NT2/D1 (cell line): ENCODE measurements around the gene ZNF618.

Experiments
- DNase-seq: peaks from one replicate; pipeline ENCODE4 v3.0.0-alpha.2; 2011; ENCODE audit warnings: low read depth, low spot score
- H3K27me3 ChIP-seq: 2 replicates; pipeline ENCODE4 v1.6.0; 2011; ENCODE audit warnings: mild to moderate bottlenecking; ENCODE audit not compliant: insufficient read length, insufficient read depth
- H3K36me3 ChIP-seq: 2 replicates; pipeline ENCODE4 v1.6.1; 2011; ENCODE audit warnings: mild to moderate bottlenecking, low read length, mixed read lengths; ENCODE audit not compliant: insufficient read depth, insufficient read length
- H3K4me1 ChIP-seq: 2 replicates; pipeline ENCODE4 v1.5.1; 2011; ENCODE audit not compliant: insufficient read depth, insufficient read length
- H3K4me3 ChIP-seq: 2 replicates; pipeline ENCODE4 v1.5.1; 2011; ENCODE audit warnings: low read depth; ENCODE audit not compliant: insufficient read length
- H3K9ac ChIP-seq: 2 replicates; pipeline ENCODE4 v1.6.0; 2011; ENCODE audit warnings: low read depth; ENCODE audit not compliant: insufficient read length
- H3K9me3 ChIP-seq: 2 replicates; pipeline ENCODE4 v1.5.1; 2011; ENCODE audit warnings: mild to moderate bottlenecking, low read length; ENCODE audit not compliant: insufficient read depth
- SUZ12 ChIP-seq: IDR thresholded peaks from 2 replicates; pipeline ENCODE4 v1.6.1; 2011; ENCODE audit not compliant: insufficient read length, insufficient read depth; ENCODE audit errors: extremely low read depth
- YY1 ChIP-seq: IDR thresholded peaks from 2 replicates; pipeline ENCODE4 v1.6.1; 2011; ENCODE audit not compliant: insufficient read length, insufficient read depth
- ZNF274 ChIP-seq: IDR thresholded peaks from 2 replicates; pipeline ENCODE4 v1.6.1; 2011; ENCODE audit warnings: mild to moderate bottlenecking, low read depth, low read length

The ZNF618 gene

DNA sequence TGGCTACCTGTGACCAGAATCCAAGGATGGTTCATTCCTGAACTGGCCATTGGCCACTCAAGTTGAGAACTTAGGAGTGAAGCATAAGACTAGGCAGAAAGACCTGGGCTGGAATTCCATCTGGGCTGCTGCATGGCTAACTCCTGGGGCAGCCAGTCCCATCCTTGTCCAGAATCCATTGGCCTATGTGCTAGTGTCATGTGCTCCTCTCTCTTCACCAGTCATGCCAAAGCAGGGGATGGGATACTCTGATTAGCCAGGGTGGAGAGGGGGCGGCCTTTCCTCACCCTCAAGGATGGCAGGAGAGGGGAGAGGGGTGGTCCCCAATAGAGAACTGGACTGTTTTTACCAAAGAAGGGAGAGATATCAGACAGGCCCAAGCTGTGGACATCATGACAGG is 93.2 kb downstream of the ZNF618 start:
- Histone ChIP-seq H3K27me3 (no peaks in the 10 kb centered on the region), H3K4me3 (no peak overlapping the region), H3K9ac (no peak overlapping the region), H3K4me1 (no peaks in the 10 kb centered on the region), H3K36me3 (peaks cover 29% of the 10 kb centered on the region), H3K9me3 (peaks cover 32% of the 10 kb centered on the region; the same call in 1 of the 2 replicates)
- no peak for DNase-seq
- TF ChIP-seq ZNF274 (no peak), SUZ12 (no peak), YY1 (no peak)

- TF ChIP-seq YY1 = no peak
- TF ChIP-seq SUZ12 = no peak
- no peak for TF ChIP-seq ZNF274
- H3K9me3 ChIP-seq = peaks cover 32% of the 10 kb centered on the region; the same call in 1 of the 2 replicates
- H3K4me3 ChIP-seq = no peak overlapping the region
- no peak for DNase-seq
- H3K27me3 ChIP-seq = no peaks in the 10 kb centered on the region
- H3K4me1 ChIP-seq = no peaks in the 10 kb centered on the region
- H3K36me3 ChIP-seq = peaks cover 23% of the 10 kb centered on the region
- no peak overlapping the region for H3K9ac ChIP-seq
Measured at GRCh38 chr9:113973226-113973625, 97.1 kb downstream of the ZNF618 start.

- TF ChIP-seq SUZ12 = no peak
- TF ChIP-seq YY1 = no peak
- TF ChIP-seq ZNF274 = no peak
- H3K4me3 ChIP-seq = no peak overlapping the region
- H3K27me3 ChIP-seq = no peaks in the 10 kb centered on the region
- no peaks in the 10 kb centered on the region for H3K4me1 ChIP-seq
- no peak overlapping the region for H3K9ac ChIP-seq
- H3K9me3 ChIP-seq = peaks cover 25% of the 10 kb centered on the region; the same call in 1 of the 2 replicates
- peaks cover 22% of the 10 kb centered on the region for H3K36me3 ChIP-seq
- no peak for DNase-seq
Measured at GRCh38 chr9:113973963-113974413, 97.9 kb downstream of the ZNF618 start.

GRCh38 chr9:113976915-113977314 is 100.8 kb downstream of the ZNF618 start:
- no peak for TF ChIP-seq SUZ12
- TF ChIP-seq YY1 = no peak
- TF ChIP-seq ZNF274 = no peak
- H3K9ac ChIP-seq = no peak overlapping the region
- no peaks in the 10 kb centered on the region for H3K27me3 ChIP-seq
- H3K4me3 ChIP-seq = no peak overlapping the region
- DNase-seq = no peak
- no peaks in the 10 kb centered on the region for H3K4me1 ChIP-seq
- peaks cover 3% of the 10 kb centered on the region for H3K36me3 ChIP-seq
- no peaks in the 10 kb centered on the region for H3K9me3 ChIP-seq

DNA sequence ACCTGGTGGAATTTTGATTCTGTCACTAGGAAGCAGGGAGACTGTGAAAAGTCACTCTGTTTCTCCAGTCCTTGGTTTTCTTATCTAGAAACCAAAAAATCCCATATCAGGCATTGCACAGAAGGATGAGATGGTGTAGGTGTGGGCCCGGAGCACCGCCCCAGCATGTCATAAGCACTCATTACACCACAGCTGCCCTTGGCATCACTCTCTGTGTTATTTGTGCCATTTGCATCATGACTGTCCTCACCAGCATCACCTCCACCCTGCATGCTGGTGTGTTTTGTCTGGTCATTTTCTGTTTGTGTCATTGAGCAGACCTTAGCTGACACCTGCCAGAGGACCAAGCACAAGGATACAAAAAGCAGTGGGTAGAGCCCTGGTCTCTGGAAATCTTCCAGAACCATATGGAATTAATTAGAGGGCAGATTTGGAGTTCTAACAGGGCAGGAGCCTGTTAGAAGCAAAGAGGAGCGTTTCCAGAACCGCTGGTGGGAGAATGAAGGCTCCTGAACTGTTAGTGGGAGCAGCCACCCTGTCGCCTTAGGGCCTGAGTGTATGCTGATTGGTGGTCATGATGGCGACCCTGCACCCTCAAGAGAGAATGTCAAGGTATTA is 102.7 kb downstream of the ZNF618 start:
- no peaks in the 10 kb centered on the region for H3K27me3 ChIP-seq
- H3K36me3 ChIP-seq = no peaks in the 10 kb centered on the region
- no peak for DNase-seq
- TF ChIP-seq YY1 = no peak
- no peak for TF ChIP-seq ZNF274
- no peak for TF ChIP-seq SUZ12
- H3K4me3 ChIP-seq = no peak overlapping the region
- H3K9ac ChIP-seq = no peak overlapping the region
- peaks cover 3% of the 10 kb centered on the region for H3K4me1 ChIP-seq
- no peaks in the 10 kb centered on the region for H3K9me3 ChIP-seq

- no peak for DNase-seq
- H3K4me3 ChIP-seq = no peak overlapping the region
- H3K27me3 ChIP-seq = no peaks in the 10 kb centered on the region
- no peaks in the 10 kb centered on the region for H3K9me3 ChIP-seq
- no peak overlapping the region for H3K9ac ChIP-seq
- peaks cover 3% of the 10 kb centered on the region for H3K4me1 ChIP-seq
- TF ChIP-seq ZNF274 (no peak), YY1 (no peak), SUZ12 (no peak)
- peaks cover 4% of the 10 kb centered on the region for H3K36me3 ChIP-seq
Measured at GRCh38 chr9:113979343-113980127, 103.4 kb downstream of the ZNF618 start.
